HepG2 (cell line): ENCODE data around the gene ACADVL. TPM values are rescaled to one million over a fixed set of nuclear protein-coding genes. Genes with fewer than 3 reads are reported as not detected.

Source experiments
- EZH2 ChIP-seq: conservative IDR thresholded peaks from 2 replicates; pipeline ENCODE4 v1.6.1; 2012; ENCODE audit warnings: mild to moderate bottlenecking, low read depth, low read length, moderate library complexity
- KDM5A ChIP-seq: fragments of 200-600 bp; sonication (generic); IDR thresholded peaks from 2 replicates; pipeline ENCODE4 v1.7.0; 2018; ENCODE audit warnings: antibody characterized with exemption, mild to moderate bottlenecking, low read length, borderline replicate concordance
- MAFK ChIP-seq, 2 experiments: IDR thresholded peaks in 1 of 2; conservative IDR thresholded peaks in 1 of 2; 2 replicates each; pipeline ENCODE4 v1.6.1; 2011; ENCODE audit warnings: improper control_type of control experiment in 2 of 2, low read length in 2 of 2
- MZF1 ChIP-seq: sonication (generic); formaldehyde crosslinking; IDR thresholded peaks from 2 replicates; pipeline ENCODE4 v1.8.1; 2023; ENCODE audit warnings: mild to moderate bottlenecking, missing genetic modification reagents, borderline replicate concordance
- NCOA1 ChIP-seq: sonication (generic); formaldehyde crosslinking; IDR thresholded peaks from 2 replicates; pipeline ENCODE4 v1.9.0; 2021; ENCODE audit warnings: missing genetic modification reagents
- NFATC3 ChIP-seq: sonication (generic); formaldehyde crosslinking; IDR thresholded peaks from 2 replicates; pipeline ENCODE4 v1.5.1; 2020; ENCODE audit warnings: mild to moderate bottlenecking, missing genetic modification reagents
- SMAD9 ChIP-seq: sonication (generic); formaldehyde crosslinking; IDR thresholded peaks from 2 replicates; pipeline ENCODE4 v1.5.1; 2020; ENCODE audit warnings: mild to moderate bottlenecking, missing genetic modification reagents
- ZBTB42 ChIP-seq: sonication (generic); formaldehyde crosslinking; IDR thresholded peaks from 2 replicates; pipeline ENCODE4 v1.5.0; 2020; ENCODE audit warnings: mild to moderate bottlenecking, missing genetic modification reagents
- ZFP62 ChIP-seq: sonication (generic); formaldehyde crosslinking; IDR thresholded peaks from 2 replicates; pipeline ENCODE4 v1.4.0; 2020; ENCODE audit warnings: missing genetic modification reagents
- ZNF17 ChIP-seq: sonication (generic); formaldehyde crosslinking; IDR thresholded peaks from 2 replicates; pipeline ENCODE4 v1.5.0; 2020; ENCODE audit warnings: mild to moderate bottlenecking, missing genetic modification reagents
- ZNF264 ChIP-seq: sonication (generic); formaldehyde crosslinking; IDR thresholded peaks from 2 replicates; pipeline ENCODE4 v1.4.0; 2020; ENCODE audit warnings: missing genetic modification reagents
- ZNF562 ChIP-seq: sonication (generic); formaldehyde crosslinking; IDR thresholded peaks from 2 replicates; pipeline ENCODE4 v1.8.0; 2022; ENCODE audit warnings: missing genetic modification reagents, borderline replicate concordance
- ZNF816 ChIP-seq: sonication (generic); formaldehyde crosslinking; IDR thresholded peaks from 2 replicates; pipeline ENCODE4 v1.8.0; 2022; ENCODE audit warnings: missing genetic modification reagents, mild to moderate bottlenecking, borderline replicate concordance
- ZNF879 ChIP-seq: sonication (generic); formaldehyde crosslinking; IDR thresholded peaks from 2 replicates; pipeline ENCODE4 v1.8.1; 2023; ENCODE audit warnings: missing genetic modification reagents
- polyA plus RNA-seq, 8 experiments: library from polyadenylated mRNA; depleted of rRNA in 3 of 8; stranded (reverse) in 7 of 8; unstranded in 1 of 8; fragments of >200 nt; fragmentation: Illumina TruSeq in 4 of 8; extraction: Trizol in 4 of 8; gene quantifications; 2 replicates each; pipeline versions ENCODE4 v1.2.1 to v1.2.3, GENCODE V29; 2011 to 2016; ENCODE audit warnings: low read depth in 4 of 8, missing spikeins in 1 of 8, mixed read lengths in 1 of 8; ENCODE audit not compliant: insufficient read depth in 1 of 8
- total RNA-seq, 5 experiments: library from RNA; depleted of rRNA; stranded (reverse); fragments of >200 nt; fragmentation: Illumina TruSeq; extraction: Trizol; gene quantifications; 2 replicates each; pipeline ENCODE4 v1.2.3, GENCODE V29; 2016; ENCODE audit warnings: low read depth in 1 of 5
- TF ChIP-seq, protein P1 (sequence below): sonication (generic); formaldehyde crosslinking; IDR thresholded peaks from 2 replicates; pipeline ENCODE4 v1.5.0; 2020; ENCODE audit warnings: missing genetic modification reagents
- TF ChIP-seq, protein P2 (sequence below): sonication (generic); formaldehyde crosslinking; IDR thresholded peaks from 2 replicates; pipeline ENCODE4 v1.5.1; 2020; ENCODE audit warnings: mild to moderate bottlenecking, missing genetic modification reagents, borderline replicate concordance
- TF ChIP-seq, protein P3 (sequence below): sonication (generic); formaldehyde crosslinking; IDR thresholded peaks from 2 replicates; pipeline ENCODE4 v1.8.1; 2023; ENCODE audit warnings: mild to moderate bottlenecking, missing genetic modification reagents
- TF ChIP-seq, protein P4 (sequence below): sonication (generic); formaldehyde crosslinking; IDR thresholded peaks from 2 replicates; pipeline ENCODE4 v1.9.0; 2022; ENCODE audit warnings: missing genetic modification reagents, mild to moderate bottlenecking, borderline replicate concordance
- TF ChIP-seq, protein P5 (sequence below): sonication (generic); formaldehyde crosslinking; IDR thresholded peaks from 2 replicates; pipeline ENCODE4 v1.8.0; 2022; ENCODE audit warnings: mild to moderate bottlenecking, missing genetic modification reagents, moderate library complexity

ACADVL gene
- total and polyA plus RNA-seq, 2 of the 13 experiments (the other 11 are each of a cell fraction or from before 2014, with no cell fraction given): 219 to 412 TPM

DNA sequence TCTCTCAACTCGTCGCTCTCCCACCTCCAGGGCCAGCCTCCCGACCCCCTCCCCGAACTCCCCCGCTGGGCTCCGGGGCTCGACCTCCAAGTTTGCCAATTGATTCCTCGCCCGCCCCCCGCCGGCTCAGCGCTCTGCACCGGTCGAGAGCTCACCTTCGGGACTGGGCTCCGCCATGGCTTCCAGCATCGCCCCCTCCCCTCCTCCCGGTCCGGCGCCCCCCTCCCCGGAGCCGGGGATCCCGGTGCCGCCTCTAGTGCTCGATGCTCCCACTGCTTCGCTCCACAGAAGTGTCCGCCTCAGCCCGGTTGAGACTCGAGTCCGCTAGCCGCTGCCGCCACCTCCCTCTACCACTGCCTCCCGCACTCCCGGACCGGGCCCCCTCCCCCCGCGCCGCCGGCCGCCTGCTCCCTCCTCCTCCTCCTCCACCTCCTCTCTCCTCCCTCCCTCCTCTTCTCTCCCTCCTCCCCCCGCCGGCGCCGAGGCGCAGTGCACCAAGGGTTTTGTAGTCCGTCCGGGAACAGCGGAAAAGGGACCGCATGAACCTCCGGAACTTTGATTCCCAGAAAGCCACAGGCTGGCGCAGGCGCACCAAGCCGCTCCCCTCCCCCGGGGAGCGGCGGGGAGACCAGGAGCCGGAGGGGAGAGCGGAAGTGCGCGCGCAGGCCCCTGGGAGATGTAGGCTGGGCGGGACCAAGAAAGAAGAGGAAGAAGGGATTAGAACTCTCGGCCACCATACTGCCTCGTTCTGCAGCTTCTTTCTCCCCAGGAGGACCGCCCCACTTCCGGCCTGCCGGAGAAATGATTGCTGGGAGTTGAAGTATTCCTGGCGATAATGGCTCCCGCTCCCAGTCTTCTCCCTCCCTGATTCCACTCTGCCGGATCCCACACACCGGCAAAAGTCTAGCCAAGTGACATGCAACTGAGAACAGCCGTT lies 19.6 kb downstream of the ACADVL start, which contains the start of gene PHF23 (continued):
- TF ChIP-seq, protein P1, sequence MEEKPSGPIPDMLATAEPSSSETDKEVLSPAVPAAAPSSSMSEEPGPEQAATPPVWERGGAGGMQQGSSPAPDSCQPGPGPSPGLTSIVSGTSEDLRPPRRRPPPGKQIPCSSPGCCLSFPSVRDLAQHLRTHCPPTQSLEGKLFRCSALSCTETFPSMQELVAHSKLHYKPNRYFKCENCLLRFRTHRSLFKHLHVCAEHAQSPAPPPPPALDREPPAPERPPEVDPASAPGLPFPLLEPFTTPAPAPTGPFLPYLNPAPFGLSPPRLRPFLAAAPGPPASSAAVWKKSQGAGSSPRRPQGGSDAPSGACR (CRISPR knock-in tag): no peak
- TF ChIP-seq, protein P2, sequence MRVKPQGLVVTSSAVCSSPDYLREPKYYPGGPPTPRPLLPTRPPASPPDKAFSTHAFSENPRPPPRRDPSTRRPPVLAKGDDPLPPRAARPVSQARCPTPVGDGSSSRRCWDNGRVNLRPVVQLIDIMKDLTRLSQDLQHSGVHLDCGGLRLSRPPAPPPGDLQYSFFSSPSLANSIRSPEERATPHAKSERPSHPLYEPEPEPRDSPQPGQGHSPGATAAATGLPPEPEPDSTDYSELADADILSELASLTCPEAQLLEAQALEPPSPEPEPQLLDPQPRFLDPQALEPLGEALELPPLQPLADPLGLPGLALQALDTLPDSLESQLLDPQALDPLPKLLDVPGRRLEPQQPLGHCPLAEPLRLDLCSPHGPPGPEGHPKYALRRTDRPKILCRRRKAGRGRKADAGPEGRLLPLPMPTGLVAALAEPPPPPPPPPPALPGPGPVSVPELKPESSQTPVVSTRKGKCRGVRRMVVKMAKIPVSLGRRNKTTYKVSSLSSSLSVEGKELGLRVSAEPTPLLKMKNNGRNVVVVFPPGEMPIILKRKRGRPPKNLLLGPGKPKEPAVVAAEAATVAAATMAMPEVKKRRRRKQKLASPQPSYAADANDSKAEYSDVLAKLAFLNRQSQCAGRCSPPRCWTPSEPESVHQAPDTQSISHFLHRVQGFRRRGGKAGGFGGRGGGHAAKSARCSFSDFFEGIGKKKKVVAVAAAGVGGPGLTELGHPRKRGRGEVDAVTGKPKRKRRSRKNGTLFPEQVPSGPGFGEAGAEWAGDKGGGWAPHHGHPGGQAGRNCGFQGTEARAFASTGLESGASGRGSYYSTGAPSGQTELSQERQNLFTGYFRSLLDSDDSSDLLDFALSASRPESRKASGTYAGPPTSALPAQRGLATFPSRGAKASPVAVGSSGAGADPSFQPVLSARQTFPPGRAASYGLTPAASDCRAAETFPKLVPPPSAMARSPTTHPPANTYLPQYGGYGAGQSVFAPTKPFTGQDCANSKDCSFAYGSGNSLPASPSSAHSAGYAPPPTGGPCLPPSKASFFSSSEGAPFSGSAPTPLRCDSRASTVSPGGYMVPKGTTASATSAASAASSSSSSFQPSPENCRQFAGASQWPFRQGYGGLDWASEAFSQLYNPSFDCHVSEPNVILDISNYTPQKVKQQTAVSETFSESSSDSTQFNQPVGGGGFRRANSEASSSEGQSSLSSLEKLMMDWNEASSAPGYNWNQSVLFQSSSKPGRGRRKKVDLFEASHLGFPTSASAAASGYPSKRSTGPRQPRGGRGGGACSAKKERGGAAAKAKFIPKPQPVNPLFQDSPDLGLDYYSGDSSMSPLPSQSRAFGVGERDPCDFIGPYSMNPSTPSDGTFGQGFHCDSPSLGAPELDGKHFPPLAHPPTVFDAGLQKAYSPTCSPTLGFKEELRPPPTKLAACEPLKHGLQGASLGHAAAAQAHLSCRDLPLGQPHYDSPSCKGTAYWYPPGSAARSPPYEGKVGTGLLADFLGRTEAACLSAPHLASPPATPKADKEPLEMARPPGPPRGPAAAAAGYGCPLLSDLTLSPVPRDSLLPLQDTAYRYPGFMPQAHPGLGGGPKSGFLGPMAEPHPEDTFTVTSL (CRISPR knock-in tag): no peak
- TF ChIP-seq ZNF816 (no peak), SMAD9 (CRISPR knock-in tag) (no peak), EZH2 (no peak), MZF1 (CRISPR knock-in tag) (no peak), ZNF562 (CRISPR knock-in tag) (no peak), NCOA1 (no peak), KDM5A (peak; percentile 79; the same call in 1 of the 2 replicates), MAFK (conservative IDR thresholded peaks at IDR 0.05 in 1 of 2, IDR thresholded peaks at IDR 0.05 in 1 of 2; ENCODE audit: low read length in 2 of 2) (no peak), ZNF879 (no peak), ZNF264 (CRISPR knock-in tag) (no peak), NFATC3 (CRISPR knock-in tag) (no peak), ZBTB42 (no peak), ZNF17 (CRISPR knock-in tag) (no peak), ZFP62 (CRISPR knock-in tag) (no peak)
- TF ChIP-seq, protein P3, sequence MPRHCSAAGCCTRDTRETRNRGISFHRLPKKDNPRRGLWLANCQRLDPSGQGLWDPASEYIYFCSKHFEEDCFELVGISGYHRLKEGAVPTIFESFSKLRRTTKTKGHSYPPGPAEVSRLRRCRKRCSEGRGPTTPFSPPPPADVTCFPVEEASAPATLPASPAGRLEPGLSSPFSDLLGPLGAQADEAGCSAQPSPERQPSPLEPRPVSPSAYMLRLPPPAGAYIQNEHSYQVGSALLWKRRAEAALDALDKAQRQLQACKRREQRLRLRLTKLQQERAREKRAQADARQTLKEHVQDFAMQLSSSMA: peak; percentile 40; the same call in 1 of the 2 replicates
- TF ChIP-seq, protein P4, sequence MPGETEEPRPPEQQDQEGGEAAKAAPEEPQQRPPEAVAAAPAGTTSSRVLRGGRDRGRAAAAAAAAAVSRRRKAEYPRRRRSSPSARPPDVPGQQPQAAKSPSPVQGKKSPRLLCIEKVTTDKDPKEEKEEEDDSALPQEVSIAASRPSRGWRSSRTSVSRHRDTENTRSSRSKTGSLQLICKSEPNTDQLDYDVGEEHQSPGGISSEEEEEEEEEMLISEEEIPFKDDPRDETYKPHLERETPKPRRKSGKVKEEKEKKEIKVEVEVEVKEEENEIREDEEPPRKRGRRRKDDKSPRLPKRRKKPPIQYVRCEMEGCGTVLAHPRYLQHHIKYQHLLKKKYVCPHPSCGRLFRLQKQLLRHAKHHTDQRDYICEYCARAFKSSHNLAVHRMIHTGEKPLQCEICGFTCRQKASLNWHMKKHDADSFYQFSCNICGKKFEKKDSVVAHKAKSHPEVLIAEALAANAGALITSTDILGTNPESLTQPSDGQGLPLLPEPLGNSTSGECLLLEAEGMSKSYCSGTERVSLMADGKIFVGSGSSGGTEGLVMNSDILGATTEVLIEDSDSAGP (CRISPR knock-in tag): peak; percentile 76; the same call in 1 of the 2 replicates
- TF ChIP-seq, protein P5, sequence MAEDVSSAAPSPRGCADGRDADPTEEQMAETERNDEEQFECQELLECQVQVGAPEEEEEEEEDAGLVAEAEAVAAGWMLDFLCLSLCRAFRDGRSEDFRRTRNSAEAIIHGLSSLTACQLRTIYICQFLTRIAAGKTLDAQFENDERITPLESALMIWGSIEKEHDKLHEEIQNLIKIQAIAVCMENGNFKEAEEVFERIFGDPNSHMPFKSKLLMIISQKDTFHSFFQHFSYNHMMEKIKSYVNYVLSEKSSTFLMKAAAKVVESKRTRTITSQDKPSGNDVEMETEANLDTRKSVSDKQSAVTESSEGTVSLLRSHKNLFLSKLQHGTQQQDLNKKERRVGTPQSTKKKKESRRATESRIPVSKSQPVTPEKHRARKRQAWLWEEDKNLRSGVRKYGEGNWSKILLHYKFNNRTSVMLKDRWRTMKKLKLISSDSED (CRISPR knock-in tag): no peak
